Measurements from ENCODE around the gene S100A12. TPM values are rescaled to one million over a fixed set of nuclear protein-coding genes. Genes with fewer than 3 reads are reported as not detected.

The S100A12 gene
- polyA plus RNA-seq, 1 of the 3 experiments (the other 2 are of a cell fraction): not detected

- no peak overlapping the region for H3K4me3 ChIP-seq (ENCODE audit: low read depth in 2 of 2, low read length in 1 of 2)
- no peak overlapping the region for H2AFZ ChIP-seq (ENCODE audit: low read depth)
- no peaks in the 10 kb centered on the region for H3F3A ChIP-seq (replicated peaks; ENCODE audit: insufficient read depth)
- POLR2A ChIA-PET: no interaction called here
- H3K27ac ChIP-seq (ENCODE audit: low read depth in 2 of 2, low read length in 1 of 2): no peak overlapping the region
- H3K79me2 ChIP-seq (ENCODE audit: insufficient read depth): no peaks in the 10 kb centered on the region
- 3% methylated on average over 3 of the region's 3 CpGs for WGBS (ENCODE audit: low lambda C conversion rate)
- H3K9ac ChIP-seq: no peak overlapping the region
- TF ChIP-seq JUND (IDR thresholded peaks at IDR 0.05) (no peak), TEAD4 (IDR thresholded peaks at IDR 0.05; ENCODE audit: borderline replicate concordance, insufficient read depth) (no peak)
- H3K36me3 ChIP-seq (replicated peaks in 1 of 2; ENCODE audit: control insufficient read depth in 1 of 2, insufficient read depth in 2 of 2, low read length in 1 of 2): no peaks in the 10 kb centered on the region
- CTCF ChIA-PET: interaction anchor here (0.5 to 11.7 kb wide), 4 partner anchors 10 to 130 kb away, joined by 3 to 336 read pairs (median 4); partner anchors contain the start of gene PGLYRP4
- H3K9me3 ChIP-seq: no peaks in the 10 kb centered on the region
- no peak overlapping the region for H3K4me2 ChIP-seq
- DNase-seq: no peak
- H4K20me1 ChIP-seq (ENCODE audit: insufficient read depth): no peaks in the 10 kb centered on the region
- H3K9me2 ChIP-seq: no peaks in the 10 kb centered on the region
- H3K4me1 ChIP-seq (ENCODE audit: control insufficient read depth in 1 of 2, insufficient read depth in 2 of 2, low read depth in 1 of 2, low read length in 1 of 2): no peaks in the 10 kb centered on the region
- H3K27me3 ChIP-seq (ENCODE audit: insufficient read depth): peaks cover 55% of the 10 kb centered on the region
Measured at GRCh38 chr1:153358691-153358975, 16.8 kb downstream of the S100A12 start.

GRCh38 chr1:153357853-153358690, 17.3 kb downstream of the S100A12 start, which contains the start of gene S100A9:
Gene S100A9, plus strand, starts transcription at chr1:153357854. Its CDS starts 430 bp downstream, at chr1:153358284.
- H3K9me3 ChIP-seq: no peaks in the 10 kb centered on the region
- H3K4me3 ChIP-seq (ENCODE audit: low read depth in 2 of 2, low read length in 1 of 2): no peak within 1 kb of the TSS
- H3K4me2 ChIP-seq: no peak within 1 kb of the TSS
- WGBS (ENCODE audit: low lambda C conversion rate): 26% methylated on average over 11 of the region's 11 CpGs
- no peak within 1 kb of the TSS for H3K9ac ChIP-seq
- no peaks in the 10 kb centered on the region for H3K36me3 ChIP-seq (replicated peaks in 1 of 2; ENCODE audit: control insufficient read depth in 1 of 2, insufficient read depth in 2 of 2, low read length in 1 of 2)
- H4K20me1 ChIP-seq (ENCODE audit: insufficient read depth): no peaks in the 10 kb centered on the region
- no peaks in the 10 kb centered on the region for H3F3A ChIP-seq (replicated peaks; ENCODE audit: insufficient read depth)
- no peak within 1 kb of the TSS for H2AFZ ChIP-seq (ENCODE audit: low read depth)
- no peak for TF ChIP-seq IRF3 (IDR thresholded peaks at IDR 0.05; ENCODE audit: low read depth, low read length)
- no peak for TF ChIP-seq EP300 (IDR thresholded peaks at IDR 0.05; ENCODE audit: borderline replicate concordance in 1 of 2, low read depth in 1 of 2, low read length in 1 of 2)
- TF ChIP-seq FOXJ3 (CRISPR knock-in tag; IDR thresholded peaks at IDR 0.05): no peak
- no peak for TF ChIP-seq POLR2AphosphoS5 (IDR thresholded peaks at IDR 0.05; ENCODE audit: low read depth, low read length)
- TF ChIP-seq RCOR1 (IDR thresholded peaks at IDR 0.05; ENCODE audit: low read length): no peak
- H3K27ac ChIP-seq (ENCODE audit: low read depth in 2 of 2, low read length in 1 of 2): no peak within 1 kb of the TSS
- no peak for DNase-seq
- no peaks in the 10 kb centered on the region for H3K9me2 ChIP-seq
- no peaks in the 10 kb centered on the region for H3K4me1 ChIP-seq (ENCODE audit: control insufficient read depth in 1 of 2, insufficient read depth in 2 of 2, low read depth in 1 of 2, low read length in 1 of 2)
- no peaks in the 10 kb centered on the region for H3K79me2 ChIP-seq (ENCODE audit: insufficient read depth)
- ChIA-PET POLR2A (no interaction called here), CTCF (interaction anchor here (0.5 to 11.7 kb wide), 5 partner anchors 9 to 144 kb away, joined by 3 to 336 read pairs (median 3); partner anchors contain the start of gene PGLYRP4)
- peaks cover 55% of the 10 kb centered on the region for H3K27me3 ChIP-seq (ENCODE audit: insufficient read depth)

GRCh38 chr1:153357076-153357852, 18.2 kb downstream of the S100A12 start:
- Histone ChIP-seq H3K27ac (ENCODE audit: low read depth in 2 of 2, low read length in 1 of 2) (no peak overlapping the region), H3K9me2 (no peaks in the 10 kb centered on the region), H2AFZ (ENCODE audit: low read depth) (no peak overlapping the region), H4K20me1 (ENCODE audit: insufficient read depth) (no peaks in the 10 kb centered on the region), H3K27me3 (ENCODE audit: insufficient read depth) (peaks cover 55% of the 10 kb centered on the region), H3K36me3 (replicated peaks in 1 of 2; ENCODE audit: control insufficient read depth in 1 of 2, insufficient read depth in 2 of 2, low read length in 1 of 2) (no peaks in the 10 kb centered on the region), H3K9me3 (no peaks in the 10 kb centered on the region), H3K4me2 (no peak overlapping the region), H3K79me2 (ENCODE audit: insufficient read depth) (no peaks in the 10 kb centered on the region), H3K4me1 (ENCODE audit: control insufficient read depth in 1 of 2, insufficient read depth in 2 of 2, low read depth in 1 of 2, low read length in 1 of 2) (no peaks in the 10 kb centered on the region), H3F3A (replicated peaks; ENCODE audit: insufficient read depth) (no peaks in the 10 kb centered on the region), H3K4me3 (ENCODE audit: low read depth in 2 of 2, low read length in 1 of 2) (no peak overlapping the region), H3K9ac (no peak overlapping the region)
- POLR2A ChIA-PET: no interaction called here
- DNase-seq: no peak
- WGBS (ENCODE audit: low lambda C conversion rate): 7% methylated on average over 10 of the region's 10 CpGs
- CTCF ChIA-PET: interaction anchor here (0.8 to 11.7 kb wide), 3 partner anchors 8 to 145 kb away, joined by 3 to 336 read pairs (median 3); partner anchors contain the start of gene PGLYRP4
- TF ChIP-seq RXRA (IDR thresholded peaks at IDR 0.05; ENCODE audit: borderline replicate concordance, low read depth) (no peak), IRF3 (IDR thresholded peaks at IDR 0.05; ENCODE audit: low read depth, low read length) (no peak), MAX (IDR thresholded peaks at IDR 0.05; ENCODE audit: low read depth) (no peak), NFIC (IDR thresholded peaks at IDR 0.05; ENCODE audit: borderline replicate concordance) (no peak), POLR2AphosphoS5 (IDR thresholded peaks at IDR 0.05; ENCODE audit: low read depth, low read length) (no peak), TEAD4 (IDR thresholded peaks at IDR 0.05; ENCODE audit: borderline replicate concordance, insufficient read depth) (no peak), RAD21 (IDR thresholded peaks at IDR 0.05; ENCODE audit: low read length) (no peak), NRF1 (IDR thresholded peaks at IDR 0.05; ENCODE audit: low read depth, low read length) (no peak), EZH2phosphoT487 (IDR thresholded peaks at IDR 0.05; ENCODE audit: borderline replicate concordance, low read depth) (no peak), SIN3A (IDR thresholded peaks at IDR 0.05; ENCODE audit: borderline replicate concordance, low read depth, low read length) (no peak), JUND (IDR thresholded peaks at IDR 0.05) (no peak), YY1 (IDR thresholded peaks at IDR 0.05; ENCODE audit: low read depth) (no peak), EP300 (IDR thresholded peaks at IDR 0.05; ENCODE audit: borderline replicate concordance in 1 of 2, low read depth in 1 of 2, low read length in 1 of 2) (no peak), FOXJ3 (CRISPR knock-in tag; IDR thresholded peaks at IDR 0.05) (no peak)

All from SK-N-SH (cell line).